ENCODE results near the gene PANK1. TPM values are rescaled to one million over a fixed set of nuclear protein-coding genes. Genes with fewer than 3 reads are reported as not detected.

PANK1 gene
- total RNA-seq, 1 experiment from 2014 or later = 24.0 TPM

DNA sequence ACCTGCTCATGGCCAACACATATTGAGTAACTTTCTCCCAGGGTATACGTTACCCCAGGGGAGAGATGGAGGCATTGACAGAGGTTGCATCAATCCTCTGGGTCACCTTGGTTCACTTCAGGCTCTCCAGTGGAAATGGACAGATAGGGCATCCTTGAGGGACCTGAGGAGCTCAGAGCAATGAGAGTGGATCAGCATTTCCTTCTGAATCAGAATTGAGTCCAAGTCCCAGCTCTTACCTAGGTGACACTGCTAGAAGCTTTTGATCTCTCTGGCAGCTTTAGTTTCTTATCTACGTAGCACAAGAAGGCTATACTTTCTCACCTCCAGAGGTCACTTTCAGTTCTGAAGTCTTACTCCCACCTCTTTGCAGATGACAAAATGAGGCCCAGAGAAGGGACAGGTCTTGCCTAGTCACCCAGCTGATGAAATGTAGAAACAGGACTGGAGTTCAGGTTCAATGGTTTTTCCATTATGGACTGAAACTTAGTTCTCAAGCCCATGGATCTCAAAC, 35.2 kb downstream of the PANK1 start:
- BruUV-seq (replicated peaks) = no TSS peak
- TF ChIP-seq, protein P1, sequence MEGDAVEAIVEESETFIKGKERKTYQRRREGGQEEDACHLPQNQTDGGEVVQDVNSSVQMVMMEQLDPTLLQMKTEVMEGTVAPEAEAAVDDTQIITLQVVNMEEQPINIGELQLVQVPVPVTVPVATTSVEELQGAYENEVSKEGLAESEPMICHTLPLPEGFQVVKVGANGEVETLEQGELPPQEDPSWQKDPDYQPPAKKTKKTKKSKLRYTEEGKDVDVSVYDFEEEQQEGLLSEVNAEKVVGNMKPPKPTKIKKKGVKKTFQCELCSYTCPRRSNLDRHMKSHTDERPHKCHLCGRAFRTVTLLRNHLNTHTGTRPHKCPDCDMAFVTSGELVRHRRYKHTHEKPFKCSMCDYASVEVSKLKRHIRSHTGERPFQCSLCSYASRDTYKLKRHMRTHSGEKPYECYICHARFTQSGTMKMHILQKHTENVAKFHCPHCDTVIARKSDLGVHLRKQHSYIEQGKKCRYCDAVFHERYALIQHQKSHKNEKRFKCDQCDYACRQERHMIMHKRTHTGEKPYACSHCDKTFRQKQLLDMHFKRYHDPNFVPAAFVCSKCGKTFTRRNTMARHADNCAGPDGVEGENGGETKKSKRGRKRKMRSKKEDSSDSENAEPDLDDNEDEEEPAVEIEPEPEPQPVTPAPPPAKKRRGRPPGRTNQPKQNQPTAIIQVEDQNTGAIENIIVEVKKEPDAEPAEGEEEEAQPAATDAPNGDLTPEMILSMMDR (IDR thresholded peaks at IDR 0.05; ENCODE audit: insufficient read depth in 1 of 2, low read depth in 1 of 2, low read length in 1 of 2, severe bottlenecking in 1 of 2, unreplicated experiment in 1 of 2) = peak in 1 of 2 experiments; percentile 15
- H3K36me3 ChIP-seq (ENCODE audit: control insufficient read depth, insufficient read depth, low read length) = no peaks in the 10 kb centered on the region
- ChIA-PET POLR2A (interaction anchor here (0.8 to 1.1 kb wide), 2 partner anchors 34 to 91 kb away, joined by 4 to 8 read pairs; partner anchors contain the start of gene KIF20B), CTCF (interaction anchor here (0.5 to 1.2 kb wide), 3 partner anchors 36 to 257 kb away, joined by 3 to 11 read pairs (median 3); partner anchors contain the start of gene KIF20B)
- no peaks in the 10 kb centered on the region for H3K4me1 Mint-ChIP-seq (ENCODE audit: low read depth, unreplicated experiment)
- H3K4me3 ChIP-seq (ENCODE audit: low read depth, low read length) = no peak overlapping the region
- peaks cover 24% of the 10 kb centered on the region for H3K36me3 Mint-ChIP-seq (ENCODE audit: insufficient read depth, unreplicated experiment)
- H3K4me1 ChIP-seq = peaks cover 18% of the 10 kb centered on the region
- intact Hi-C loops (cut with micrococcal nuclease; ENCODE audit: unreplicated experiment) = loop anchor here (1.0 kb wide), 2 partner anchors 33 to 91 kb away; partner anchors contain the start of gene KIF20B
- no peak overlapping the region for H3K4me3 Mint-ChIP-seq (ENCODE audit: unreplicated experiment)
- DNase-seq = peak; percentile 52 to 66
- peak overlapping the region; percentile 63 for H3K27ac Mint-ChIP-seq (ENCODE audit: unreplicated experiment)
- H3K27me3 ChIP-seq (replicated peaks; ENCODE audit: control insufficient read depth, insufficient read depth, low read length) = no peaks in the 10 kb centered on the region
- no peaks in the 10 kb centered on the region for H3K9me3 Mint-ChIP-seq (ENCODE audit: unreplicated experiment)
- H3K27me3 Mint-ChIP-seq (ENCODE audit: insufficient read depth, unreplicated experiment) = no peaks in the 10 kb centered on the region
- H3K9me3 ChIP-seq = no peaks in the 10 kb centered on the region

DNA sequence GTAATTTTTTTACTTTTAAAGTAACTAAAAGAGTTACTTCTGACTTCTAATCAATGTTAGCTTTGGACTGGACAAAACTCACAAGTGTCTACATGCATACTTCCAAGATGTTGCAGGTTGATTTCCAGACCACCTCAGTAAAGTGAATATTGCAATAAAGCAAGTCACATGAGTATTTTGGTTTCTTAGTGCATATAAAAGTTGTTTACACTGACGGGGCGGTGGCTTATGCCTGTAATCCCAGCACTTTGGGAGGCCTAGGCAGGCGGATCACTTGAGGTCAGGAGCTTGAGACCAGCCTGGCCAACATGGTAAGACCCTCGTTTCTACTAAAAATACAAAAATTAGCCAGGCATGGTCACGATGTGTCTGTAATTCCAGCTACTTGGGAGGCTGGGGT, 40.8 kb downstream of the PANK1 start:
- peaks cover 12% of the 10 kb centered on the region for H3K36me3 Mint-ChIP-seq (ENCODE audit: insufficient read depth, unreplicated experiment)
- no peaks in the 10 kb centered on the region for H3K9me3 Mint-ChIP-seq (ENCODE audit: unreplicated experiment)
- no peaks in the 10 kb centered on the region for H3K27me3 Mint-ChIP-seq (ENCODE audit: insufficient read depth, unreplicated experiment)
- H3K9me3 ChIP-seq = no peaks in the 10 kb centered on the region
- no peaks in the 10 kb centered on the region for H3K36me3 ChIP-seq (ENCODE audit: control insufficient read depth, insufficient read depth, low read length)
- H3K4me1 Mint-ChIP-seq (ENCODE audit: low read depth, unreplicated experiment) = no peaks in the 10 kb centered on the region
- no TSS peak for BruUV-seq (replicated peaks)
- TF ChIP-seq, protein P1 (IDR thresholded peaks at IDR 0.05; ENCODE audit: insufficient read depth in 1 of 2, low read depth in 1 of 2, low read length in 1 of 2, severe bottlenecking in 1 of 2, unreplicated experiment in 1 of 2) = no peak
- no peaks in the 10 kb centered on the region for H3K27me3 ChIP-seq (replicated peaks; ENCODE audit: control insufficient read depth, insufficient read depth, low read length)
- no peak overlapping the region for H3K27ac Mint-ChIP-seq (ENCODE audit: unreplicated experiment)
- H3K4me3 ChIP-seq (ENCODE audit: low read depth, low read length) = no peak overlapping the region
- no peaks in the 10 kb centered on the region; the same call in 1 of the 2 replicates for H3K4me1 ChIP-seq
- intact Hi-C loops (cut with micrococcal nuclease; ENCODE audit: unreplicated experiment) = no loop called here
- POLR2A ChIA-PET = no interaction called here
- no peak overlapping the region for H3K4me3 Mint-ChIP-seq (ENCODE audit: unreplicated experiment)
- no peak for DNase-seq
- CTCF ChIA-PET = no interaction called here

DNA sequence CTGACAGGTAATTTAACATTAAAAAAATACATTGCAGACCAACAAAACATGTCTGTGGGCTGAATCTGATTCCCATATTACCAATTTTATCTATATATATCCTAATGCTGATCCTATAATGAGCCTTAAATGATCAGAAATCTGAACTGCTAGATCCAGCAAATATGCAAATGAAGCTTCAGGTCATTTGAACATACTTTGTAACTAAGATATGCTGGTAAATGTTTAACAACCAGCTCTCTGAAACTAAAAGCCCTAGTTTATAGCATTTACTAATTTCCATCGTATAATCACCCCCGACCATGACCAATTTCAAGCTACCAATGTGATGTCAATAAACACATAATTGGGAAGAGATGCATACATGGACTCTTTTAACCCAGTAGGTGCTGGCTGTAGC, 42.1 kb downstream of the PANK1 start:
- POLR2A ChIA-PET = no interaction called here
- H3K27ac Mint-ChIP-seq (ENCODE audit: unreplicated experiment) = no peak overlapping the region
- no peaks in the 10 kb centered on the region for H3K27me3 Mint-ChIP-seq (ENCODE audit: insufficient read depth, unreplicated experiment)
- Histone ChIP-seq H3K27me3 (replicated peaks; ENCODE audit: control insufficient read depth, insufficient read depth, low read length) (no peaks in the 10 kb centered on the region), H3K36me3 (ENCODE audit: control insufficient read depth, insufficient read depth, low read length) (no peaks in the 10 kb centered on the region), H3K9me3 (no peaks in the 10 kb centered on the region), H3K4me1 (no peaks in the 10 kb centered on the region), H3K4me3 (ENCODE audit: low read depth, low read length) (no peak overlapping the region)
- CTCF ChIA-PET = interaction anchor here (0.7 kb wide), 1 partner anchor 38 kb away, joined by 3 read pairs; no protein-coding TSS in a partner anchor
- DNase-seq = no peak
- no TSS peak for BruUV-seq (replicated peaks)
- H3K4me1 Mint-ChIP-seq (ENCODE audit: low read depth, unreplicated experiment) = no peaks in the 10 kb centered on the region
- TF ChIP-seq, protein P1 (IDR thresholded peaks at IDR 0.05; ENCODE audit: insufficient read depth in 1 of 2, low read depth in 1 of 2, low read length in 1 of 2, severe bottlenecking in 1 of 2, unreplicated experiment in 1 of 2) = no peak
- H3K9me3 Mint-ChIP-seq (ENCODE audit: unreplicated experiment) = no peaks in the 10 kb centered on the region
- no peak overlapping the region for H3K4me3 Mint-ChIP-seq (ENCODE audit: unreplicated experiment)
- intact Hi-C loops (cut with micrococcal nuclease; ENCODE audit: unreplicated experiment) = no loop called here
- peaks cover 6% of the 10 kb centered on the region for H3K36me3 Mint-ChIP-seq (ENCODE audit: insufficient read depth, unreplicated experiment)

Measured in Caco-2 (cell line).